ENCODE results near the gene ANKRD53. TPM values are rescaled to one million over a fixed set of nuclear protein-coding genes. Genes with fewer than 3 reads are reported as not detected.

Gene ANKRD53
- total and polyA plus RNA-seq, 2 experiments from 2014 or later, result 0.97 to 4.7 TPM

DNA sequence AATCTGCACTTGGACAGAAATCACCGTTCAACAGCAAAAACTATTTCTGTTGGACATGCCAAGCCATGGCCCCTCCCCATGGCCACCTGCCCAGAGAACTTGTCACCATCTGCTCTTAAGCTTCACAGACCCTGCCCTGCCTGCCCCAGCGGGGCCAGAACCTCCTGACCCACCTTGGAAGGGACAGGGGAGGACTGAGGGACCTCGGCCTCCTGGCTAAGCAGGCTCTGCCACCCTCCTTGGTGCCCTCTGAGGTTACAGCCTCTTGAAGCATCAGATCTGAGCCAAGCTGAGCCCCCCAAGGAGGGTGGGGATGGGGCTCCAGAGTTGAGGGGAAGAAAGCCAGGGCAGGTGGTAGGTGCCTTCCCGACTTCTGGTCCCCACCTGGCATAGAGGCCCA is 9.7 kb downstream of the ANKRD53 start:
- 90% methylated on average over 4 of the region's 4 CpGs for WGBS (ENCODE audit: low lambda C conversion rate, missing lambda C conversion rate)
- Histone ChIP-seq H3K9me3 (ENCODE audit: low read depth) (no peaks in the 10 kb centered on the region), H3K9me2 (replicated peaks; ENCODE audit: insufficient read depth) (no peaks in the 10 kb centered on the region), H3K4me1 (ENCODE audit: insufficient read depth) (peaks cover 6% of the 10 kb centered on the region), H4K20me1 (ENCODE audit: insufficient read depth, poor library complexity, severe bottlenecking) (no peaks in the 10 kb centered on the region), H3K4me3 (no peak overlapping the region), H3K27me3 (no peaks in the 10 kb centered on the region), H3K36me3 (replicated peaks; ENCODE audit: insufficient read depth, low read depth) (no peaks in the 10 kb centered on the region), H3K79me2 (peaks cover 11% of the 10 kb centered on the region), H2AFZ (no peak overlapping the region), H3K4me2 (no peak overlapping the region), H3K27ac (no peak overlapping the region)
- TF ChIP-seq, protein P1, sequence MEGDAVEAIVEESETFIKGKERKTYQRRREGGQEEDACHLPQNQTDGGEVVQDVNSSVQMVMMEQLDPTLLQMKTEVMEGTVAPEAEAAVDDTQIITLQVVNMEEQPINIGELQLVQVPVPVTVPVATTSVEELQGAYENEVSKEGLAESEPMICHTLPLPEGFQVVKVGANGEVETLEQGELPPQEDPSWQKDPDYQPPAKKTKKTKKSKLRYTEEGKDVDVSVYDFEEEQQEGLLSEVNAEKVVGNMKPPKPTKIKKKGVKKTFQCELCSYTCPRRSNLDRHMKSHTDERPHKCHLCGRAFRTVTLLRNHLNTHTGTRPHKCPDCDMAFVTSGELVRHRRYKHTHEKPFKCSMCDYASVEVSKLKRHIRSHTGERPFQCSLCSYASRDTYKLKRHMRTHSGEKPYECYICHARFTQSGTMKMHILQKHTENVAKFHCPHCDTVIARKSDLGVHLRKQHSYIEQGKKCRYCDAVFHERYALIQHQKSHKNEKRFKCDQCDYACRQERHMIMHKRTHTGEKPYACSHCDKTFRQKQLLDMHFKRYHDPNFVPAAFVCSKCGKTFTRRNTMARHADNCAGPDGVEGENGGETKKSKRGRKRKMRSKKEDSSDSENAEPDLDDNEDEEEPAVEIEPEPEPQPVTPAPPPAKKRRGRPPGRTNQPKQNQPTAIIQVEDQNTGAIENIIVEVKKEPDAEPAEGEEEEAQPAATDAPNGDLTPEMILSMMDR (IDR thresholded peaks at IDR 0.05; ENCODE audit: poor library complexity), result no peak
- no peak for TF ChIP-seq EZH2 (IDR thresholded peaks at IDR 0.05; ENCODE audit: borderline replicate concordance)
- no peak for TF ChIP-seq EZH2phosphoT487 (IDR thresholded peaks at IDR 0.05; ENCODE audit: low read depth, severe bottlenecking, unreplicated experiment)
- no peak for DNase-seq (ENCODE audit: low spot score)

DNA sequence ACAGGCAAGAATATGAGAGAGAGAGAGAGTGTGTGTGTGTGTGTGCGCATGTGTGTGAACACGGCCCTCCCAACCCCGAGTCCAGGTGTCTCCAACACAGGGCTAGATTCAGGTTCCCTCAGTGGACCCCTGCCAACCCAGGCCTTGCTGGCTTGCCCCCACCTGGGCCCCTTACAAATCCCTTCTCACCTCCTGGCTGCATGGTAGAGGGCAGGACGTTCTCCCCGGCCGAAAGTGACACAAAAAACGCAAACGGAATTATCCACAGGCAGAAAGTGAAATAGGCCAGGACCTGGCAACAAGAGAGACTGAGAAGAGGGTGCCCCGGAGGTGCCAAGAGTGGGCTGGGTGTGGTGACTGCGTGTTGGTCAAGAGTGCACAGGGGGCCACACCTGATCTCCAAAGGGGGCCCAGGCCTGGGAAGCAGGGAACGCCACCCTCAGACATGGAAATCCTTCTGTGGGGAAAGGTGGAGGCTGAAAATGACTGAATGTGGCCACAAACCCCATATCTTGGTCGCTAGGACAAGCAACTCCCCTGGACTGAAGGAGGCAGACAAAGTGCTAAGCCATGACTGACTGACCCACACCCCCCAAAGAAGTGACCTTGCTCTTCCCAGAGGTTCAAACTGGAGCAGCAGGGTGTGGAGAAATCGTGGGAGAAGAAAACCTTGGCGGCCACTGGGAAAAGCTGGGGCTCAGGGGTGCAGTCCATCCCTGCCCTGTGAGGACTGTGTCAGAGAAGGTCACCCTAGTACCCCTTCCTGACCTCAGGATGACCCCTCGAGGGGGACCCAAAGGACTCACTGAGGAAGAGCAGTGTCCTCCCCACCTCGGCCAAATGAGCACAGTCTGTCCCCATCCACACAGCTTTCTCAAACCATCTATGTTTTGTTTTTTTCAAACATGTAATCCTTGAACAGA is 10.6 kb downstream of the ANKRD53 start:
- Histone ChIP-seq H3K9me2 (replicated peaks; ENCODE audit: insufficient read depth) (no peaks in the 10 kb centered on the region), H4K20me1 (ENCODE audit: insufficient read depth, poor library complexity, severe bottlenecking) (peaks cover 8% of the 10 kb centered on the region), H3K4me3 (no peak overlapping the region), H3K9me3 (ENCODE audit: low read depth) (no peaks in the 10 kb centered on the region), H2AFZ (no peak overlapping the region), H3K27me3 (no peaks in the 10 kb centered on the region), H3K4me1 (ENCODE audit: insufficient read depth) (peaks cover 12% of the 10 kb centered on the region), H3K4me2 (no peak overlapping the region), H3K36me3 (replicated peaks; ENCODE audit: insufficient read depth, low read depth) (no peaks in the 10 kb centered on the region), H3K79me2 (peaks cover 19% of the 10 kb centered on the region), H3K27ac (no peak overlapping the region)
- no peak for TF ChIP-seq EZH2phosphoT487 (IDR thresholded peaks at IDR 0.05; ENCODE audit: low read depth, severe bottlenecking, unreplicated experiment)
- DNase-seq (ENCODE audit: low spot score), result no peak
- 95% methylated on average over 16 of the region's 16 CpGs for WGBS (ENCODE audit: low lambda C conversion rate, missing lambda C conversion rate)

DNA sequence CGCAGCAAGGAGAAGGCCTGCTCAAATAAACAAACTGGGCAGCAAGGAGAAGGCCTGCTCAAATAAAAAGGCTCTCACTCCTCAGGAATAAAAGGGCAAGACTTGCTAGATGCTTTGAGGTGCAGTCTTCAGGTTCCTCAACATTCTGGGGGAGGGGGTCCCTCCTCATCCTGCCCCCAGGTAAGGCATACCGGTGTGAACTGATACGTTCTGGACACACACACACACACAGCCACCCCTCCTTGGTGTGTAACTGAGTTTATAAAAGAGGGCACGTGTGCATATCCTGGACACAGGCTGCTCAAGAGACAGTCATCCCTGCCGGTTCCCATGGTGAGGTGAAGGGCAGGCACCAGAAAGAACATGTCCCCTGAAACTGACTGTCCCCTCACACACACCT is 11.8 kb downstream of the ANKRD53 start:
- TF ChIP-seq EZH2phosphoT487 (IDR thresholded peaks at IDR 0.05; ENCODE audit: low read depth, severe bottlenecking, unreplicated experiment) (no peak), EZH2 (IDR thresholded peaks at IDR 0.05; ENCODE audit: borderline replicate concordance) (no peak)
- TF ChIP-seq, protein P1 (IDR thresholded peaks at IDR 0.05; ENCODE audit: poor library complexity), result no peak
- Histone ChIP-seq H2AFZ (no peak overlapping the region), H3K9me2 (replicated peaks; ENCODE audit: insufficient read depth) (no peaks in the 10 kb centered on the region), H3K4me3 (no peak overlapping the region), H3K36me3 (replicated peaks; ENCODE audit: insufficient read depth, low read depth) (no peaks in the 10 kb centered on the region), H3K79me2 (peaks cover 24% of the 10 kb centered on the region), H3K27me3 (no peaks in the 10 kb centered on the region), H3K9me3 (ENCODE audit: low read depth) (no peaks in the 10 kb centered on the region), H3K27ac (no peak overlapping the region), H3K4me2 (no peak overlapping the region), H4K20me1 (ENCODE audit: insufficient read depth, poor library complexity, severe bottlenecking) (peaks cover 12% of the 10 kb centered on the region), H3K4me1 (ENCODE audit: insufficient read depth) (peaks cover 12% of the 10 kb centered on the region)
- 89% methylated on average over 5 of the region's 5 CpGs for WGBS (ENCODE audit: low lambda C conversion rate, missing lambda C conversion rate)
- DNase-seq (ENCODE audit: low spot score), result peak; percentile 1

DNA sequence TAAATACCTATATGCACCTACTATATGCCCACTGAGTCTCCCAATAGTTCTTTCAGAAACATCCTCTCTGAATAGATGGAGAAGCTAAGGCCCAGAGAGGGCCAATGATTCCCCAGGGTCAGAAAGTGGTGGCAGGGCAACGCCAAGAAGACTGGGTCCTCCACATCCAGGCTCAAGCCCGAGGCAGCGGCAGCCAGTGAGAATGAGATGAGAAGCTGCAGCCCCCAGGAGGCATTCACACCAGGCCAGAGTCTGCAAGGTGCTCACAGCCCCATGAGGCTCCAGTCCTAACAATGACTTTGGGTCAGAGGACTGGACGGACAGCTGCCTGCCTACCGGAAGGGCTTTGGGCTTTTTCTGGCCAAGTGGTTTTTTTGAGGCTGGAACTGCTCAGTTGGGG is 12.7 kb downstream of the ANKRD53 start:
- peak; percentile 1 for DNase-seq (ENCODE audit: low spot score)
- Histone ChIP-seq H3K27ac (no peak overlapping the region), H3K4me2 (no peak overlapping the region), H3K4me1 (ENCODE audit: insufficient read depth) (peaks cover 12% of the 10 kb centered on the region), H3K9me3 (ENCODE audit: low read depth) (no peaks in the 10 kb centered on the region), H3K27me3 (no peaks in the 10 kb centered on the region), H3K36me3 (replicated peaks; ENCODE audit: insufficient read depth, low read depth) (no peaks in the 10 kb centered on the region), H4K20me1 (ENCODE audit: insufficient read depth, poor library complexity, severe bottlenecking) (peaks cover 12% of the 10 kb centered on the region), H3K79me2 (peaks cover 24% of the 10 kb centered on the region), H3K9me2 (replicated peaks; ENCODE audit: insufficient read depth) (no peaks in the 10 kb centered on the region), H2AFZ (no peak overlapping the region), H3K4me3 (no peak overlapping the region)
- whole genome bisulfite sequencing (ENCODE audit: low lambda C conversion rate, missing lambda C conversion rate), result 97% methylated on average over 5 of the region's 5 CpGs
- TF ChIP-seq EZH2phosphoT487 (IDR thresholded peaks at IDR 0.05; ENCODE audit: low read depth, severe bottlenecking, unreplicated experiment) (no peak), EZH2 (IDR thresholded peaks at IDR 0.05; ENCODE audit: borderline replicate concordance) (no peak)
- TF ChIP-seq, protein P1 (IDR thresholded peaks at IDR 0.05; ENCODE audit: poor library complexity), result no peak
